DOHH2 (cell line): ENCODE data around the gene CCBE1.

Experiments
- CTCF ChIP-seq: fragments of 200-600 bp; sonication (generic); IDR thresholded peaks from one replicate; pipeline ENCODE4 v1.5.1; 2014; ENCODE audit warnings: antibody characterized with exemption, mild to moderate bottlenecking, low read depth, low read length; ENCODE audit not compliant: poor library complexity, severe bottlenecking
- EZH2phosphoT487 ChIP-seq: fragments of 200-600 bp; sonication (generic); IDR thresholded peaks from 2 replicates; pipeline ENCODE4 v1.6.1; 2017; ENCODE audit warnings: borderline replicate concordance, mild to moderate bottlenecking, antibody characterized with exemption, low read length, moderate library complexity, mixed read lengths

- TF ChIP-seq CTCF: no peak
- no peak for TF ChIP-seq EZH2phosphoT487
These were observed 176.5 kb downstream of the CCBE1 start for GRCh38 chr18:59520562-59521355.
